ENCODE measurements around the gene UTS2B. TPM values are rescaled to one million over a fixed set of nuclear protein-coding genes. Genes with fewer than 3 reads are reported as not detected.

The UTS2B gene
- polyA plus RNA-seq, 1 of the 3 experiments (the other 2 are of a cell fraction), result 0.03 TPM

DNA sequence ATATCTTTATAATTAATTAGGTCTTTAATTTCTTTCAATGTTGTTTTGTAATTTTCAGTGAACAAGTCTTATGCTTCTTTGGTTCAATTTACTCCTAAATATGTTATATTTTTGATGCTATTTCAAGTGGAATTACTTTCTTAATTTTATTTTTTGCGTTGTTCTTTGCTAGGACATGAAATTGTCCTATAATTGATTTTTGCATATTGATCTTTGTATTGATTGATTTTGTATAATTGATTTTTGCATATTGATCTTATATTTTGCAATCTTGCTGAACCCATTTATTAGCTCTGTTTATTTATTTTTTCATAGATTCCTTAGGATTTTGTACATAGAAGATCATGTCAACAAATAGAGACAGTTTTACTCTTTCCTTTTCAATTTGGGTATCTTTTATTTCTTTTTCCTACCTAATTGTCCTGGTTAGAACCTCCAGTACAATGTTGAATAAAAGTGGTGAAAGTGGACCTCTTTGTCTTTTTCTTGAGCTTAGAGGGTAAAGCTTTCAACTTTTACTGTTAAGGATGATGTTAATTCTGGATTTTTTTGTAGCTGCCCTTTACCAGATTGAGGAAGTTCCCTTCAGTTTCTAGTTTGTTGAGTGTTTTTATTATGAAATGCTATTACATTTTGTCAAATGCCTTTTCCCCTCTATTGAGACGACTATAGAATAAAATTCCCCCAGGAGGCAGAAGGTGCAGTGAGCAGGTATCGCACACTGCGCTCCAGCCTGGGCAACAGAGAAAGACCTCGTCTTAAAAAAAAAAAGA, 37.9 kb downstream of the UTS2B start:
- CTCF ChIA-PET, result no interaction called here

DNA sequence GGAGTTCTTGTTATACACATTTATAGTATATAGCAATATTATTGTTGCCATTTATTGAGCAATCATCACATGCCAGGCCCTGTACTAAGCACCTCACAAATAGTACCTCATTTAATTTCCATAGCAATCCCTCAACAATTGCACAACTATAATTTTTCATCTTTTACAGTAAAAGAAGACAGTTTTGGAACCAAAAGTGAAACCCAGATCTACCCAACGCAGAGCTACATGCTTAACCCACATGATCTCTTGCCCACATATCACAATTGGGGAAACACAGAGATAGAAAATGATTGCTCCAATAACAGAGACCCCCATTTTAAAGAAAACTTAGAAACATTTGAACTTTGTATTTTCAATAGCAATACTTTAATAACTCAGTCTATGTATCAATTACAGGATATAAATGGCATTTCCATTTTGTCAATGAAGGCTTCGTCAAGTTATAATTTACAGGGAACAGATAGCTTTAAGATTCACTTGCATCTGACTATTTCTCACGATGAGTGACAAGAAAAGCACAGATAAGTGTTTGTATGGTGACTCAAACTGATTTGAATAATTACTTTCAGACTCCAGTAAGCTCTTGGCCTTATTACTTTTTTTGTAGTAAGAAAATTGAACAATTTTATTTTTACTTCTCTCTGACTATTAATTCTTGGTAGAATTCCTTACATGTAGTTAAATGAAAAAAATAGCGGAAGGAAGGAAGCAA, 39.9 kb downstream of the UTS2B start:
- H4K20me1 ChIP-seq (ENCODE audit: insufficient read depth), result no peaks in the 10 kb centered on the region
- H3K27me3 ChIP-seq (ENCODE audit: insufficient read depth), result no peaks in the 10 kb centered on the region
- H3K9me3 ChIP-seq, result no peaks in the 10 kb centered on the region
- no peak for DNase-seq
- peak overlapping the region; percentile 48 to 55; a peak in 2 of 4 replicates for H3K27ac ChIP-seq (ENCODE audit: low read depth in 2 of 2, low read length in 1 of 2)
- peak overlapping the region; percentile 31; the same call in 1 of the 2 replicates for H3K4me2 ChIP-seq
- no peaks in the 10 kb centered on the region for H3K36me3 ChIP-seq (replicated peaks in 1 of 2; ENCODE audit: control insufficient read depth in 1 of 2, insufficient read depth in 2 of 2, low read length in 1 of 2)
- whole genome bisulfite sequencing (ENCODE audit: low lambda C conversion rate), result 54% methylated on average over 4 of the region's 4 CpGs
- TF ChIP-seq FOXJ3 (CRISPR knock-in tag; IDR thresholded peaks at IDR 0.05) (no peak), GATA2 (CRISPR knock-in tag; IDR thresholded peaks at IDR 0.05) (no peak), CHD2 (IDR thresholded peaks at IDR 0.05; ENCODE audit: low read length, partially characterized antibody) (no peak), FOXM1 (IDR thresholded peaks at IDR 0.05; ENCODE audit: low read depth) (no peak), POLR2AphosphoS5 (IDR thresholded peaks at IDR 0.05; ENCODE audit: low read depth, low read length) (no peak), JUND (IDR thresholded peaks at IDR 0.05) (no peak), RAD21 (IDR thresholded peaks at IDR 0.05; ENCODE audit: low read length) (no peak), SIN3A (IDR thresholded peaks at IDR 0.05; ENCODE audit: borderline replicate concordance, low read depth, low read length) (no peak), SMC3 (IDR thresholded peaks at IDR 0.05; ENCODE audit: low read depth, low read length) (no peak), ELF1 (IDR thresholded peaks at IDR 0.05) (no peak)
- TF ChIP-seq, protein P1, sequence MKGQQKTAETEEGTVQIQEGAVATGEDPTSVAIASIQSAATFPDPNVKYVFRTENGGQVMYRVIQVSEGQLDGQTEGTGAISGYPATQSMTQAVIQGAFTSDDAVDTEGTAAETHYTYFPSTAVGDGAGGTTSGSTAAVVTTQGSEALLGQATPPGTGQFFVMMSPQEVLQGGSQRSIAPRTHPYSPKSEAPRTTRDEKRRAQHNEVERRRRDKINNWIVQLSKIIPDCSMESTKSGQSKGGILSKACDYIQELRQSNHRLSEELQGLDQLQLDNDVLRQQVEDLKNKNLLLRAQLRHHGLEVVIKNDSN (IDR thresholded peaks at IDR 0.05; ENCODE audit: borderline replicate concordance, low read depth), result no peak
- TF ChIP-seq, protein P2, sequence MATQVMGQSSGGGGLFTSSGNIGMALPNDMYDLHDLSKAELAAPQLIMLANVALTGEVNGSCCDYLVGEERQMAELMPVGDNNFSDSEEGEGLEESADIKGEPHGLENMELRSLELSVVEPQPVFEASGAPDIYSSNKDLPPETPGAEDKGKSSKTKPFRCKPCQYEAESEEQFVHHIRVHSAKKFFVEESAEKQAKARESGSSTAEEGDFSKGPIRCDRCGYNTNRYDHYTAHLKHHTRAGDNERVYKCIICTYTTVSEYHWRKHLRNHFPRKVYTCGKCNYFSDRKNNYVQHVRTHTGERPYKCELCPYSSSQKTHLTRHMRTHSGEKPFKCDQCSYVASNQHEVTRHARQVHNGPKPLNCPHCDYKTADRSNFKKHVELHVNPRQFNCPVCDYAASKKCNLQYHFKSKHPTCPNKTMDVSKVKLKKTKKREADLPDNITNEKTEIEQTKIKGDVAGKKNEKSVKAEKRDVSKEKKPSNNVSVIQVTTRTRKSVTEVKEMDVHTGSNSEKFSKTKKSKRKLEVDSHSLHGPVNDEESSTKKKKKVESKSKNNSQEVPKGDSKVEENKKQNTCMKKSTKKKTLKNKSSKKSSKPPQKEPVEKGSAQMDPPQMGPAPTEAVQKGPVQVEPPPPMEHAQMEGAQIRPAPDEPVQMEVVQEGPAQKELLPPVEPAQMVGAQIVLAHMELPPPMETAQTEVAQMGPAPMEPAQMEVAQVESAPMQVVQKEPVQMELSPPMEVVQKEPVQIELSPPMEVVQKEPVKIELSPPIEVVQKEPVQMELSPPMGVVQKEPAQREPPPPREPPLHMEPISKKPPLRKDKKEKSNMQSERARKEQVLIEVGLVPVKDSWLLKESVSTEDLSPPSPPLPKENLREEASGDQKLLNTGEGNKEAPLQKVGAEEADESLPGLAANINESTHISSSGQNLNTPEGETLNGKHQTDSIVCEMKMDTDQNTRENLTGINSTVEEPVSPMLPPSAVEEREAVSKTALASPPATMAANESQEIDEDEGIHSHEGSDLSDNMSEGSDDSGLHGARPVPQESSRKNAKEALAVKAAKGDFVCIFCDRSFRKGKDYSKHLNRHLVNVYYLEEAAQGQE (IDR thresholded peaks at IDR 0.05; ENCODE audit: low read depth, low read length), result no peak
- H2AFZ ChIP-seq (ENCODE audit: low read depth), result peak overlapping the region; percentile 78
- POLR2A ChIA-PET, result no interaction called here
- H3K9me2 ChIP-seq, result 0 out of 2 replicates have a peak, but pooled peaks cover 3% of the 10 kb centered on the region
- H3K9ac ChIP-seq, result no peak overlapping the region
- no peaks in the 10 kb centered on the region for H3K79me2 ChIP-seq (ENCODE audit: insufficient read depth)
- peaks cover 10% of the 10 kb centered on the region for H3F3A ChIP-seq (replicated peaks; ENCODE audit: insufficient read depth)
- no peak overlapping the region for H3K4me3 ChIP-seq (ENCODE audit: low read depth in 2 of 2, low read length in 1 of 2)
- CTCF ChIA-PET, result no interaction called here
- H3K4me1 ChIP-seq (ENCODE audit: control insufficient read depth in 1 of 2, insufficient read depth in 2 of 2, low read depth in 1 of 2, low read length in 1 of 2), result no peaks in the 10 kb centered on the region

More for the DNA sequence above, 37.9 kb downstream of the UTS2B start:
- Histone ChIP-seq H3K4me2 (no peak overlapping the region), H3K9me3 (no peaks in the 10 kb centered on the region), H3K27ac (ENCODE audit: low read depth in 2 of 2, low read length in 1 of 2) (no peak overlapping the region), H3F3A (replicated peaks; ENCODE audit: insufficient read depth) (peaks cover 10% of the 10 kb centered on the region), H2AFZ (ENCODE audit: low read depth) (no peak overlapping the region), H3K9ac (no peak overlapping the region), H3K27me3 (ENCODE audit: insufficient read depth) (0 out of 2 replicates have a peak, but pooled peaks cover 8% of the 10 kb centered on the region), H3K9me2 (0 out of 2 replicates have a peak, but pooled peaks cover 3% of the 10 kb centered on the region), H4K20me1 (ENCODE audit: insufficient read depth) (no peaks in the 10 kb centered on the region), H3K79me2 (ENCODE audit: insufficient read depth) (no peaks in the 10 kb centered on the region), H3K4me1 (ENCODE audit: control insufficient read depth in 1 of 2, insufficient read depth in 2 of 2, low read depth in 1 of 2, low read length in 1 of 2) (no peaks in the 10 kb centered on the region), H3K4me3 (ENCODE audit: low read depth in 2 of 2, low read length in 1 of 2) (no peak overlapping the region), H3K36me3 (replicated peaks in 1 of 2; ENCODE audit: control insufficient read depth in 1 of 2, insufficient read depth in 2 of 2, low read length in 1 of 2) (no peaks in the 10 kb centered on the region)
- TF ChIP-seq CHD2 (IDR thresholded peaks at IDR 0.05; ENCODE audit: low read length, partially characterized antibody) (no peak), GATA2 (CRISPR knock-in tag; IDR thresholded peaks at IDR 0.05) (no peak), SIN3A (IDR thresholded peaks at IDR 0.05; ENCODE audit: borderline replicate concordance, low read depth, low read length) (no peak)
- 54% methylated on average over 5 of the region's 5 CpGs for WGBS (ENCODE audit: low lambda C conversion rate)
- no peak for DNase-seq
- POLR2A ChIA-PET, result no interaction called here
